ENCODE data around the gene GYPC. TPM values are rescaled to one million over a fixed set of nuclear protein-coding genes. Genes with fewer than 3 reads are reported as not detected.
"Not testable (repeated sequence)": the region's sequence is repeated elsewhere in the genome, so short reads cannot be mapped to it uniquely, and the experiment has no call there.

The GYPC gene
- total RNA-seq, 1 donor = 161 TPM

GRCh38 chr2:126707191-126707590 is 51.2 kb downstream of the GYPC start:
- H3K4me3 ChIP-seq (ENCODE audit: low read depth, low read length) = no peak overlapping the region

GRCh38 chr2:126707941-126708340 is 52.0 kb downstream of the GYPC start:
- TF ChIP-seq CTCF (IDR thresholded peaks at IDR 0.05; ENCODE audit: insufficient read depth, low read depth, low read length) = no peak
- no peak for DNase-seq (ENCODE audit: low read depth)
- no peak overlapping the region for H3K4me3 ChIP-seq (ENCODE audit: low read depth, low read length)

More at GRCh38 chr2:126707191-126707590, 51.2 kb downstream of the GYPC start:
- no peak for DNase-seq (ENCODE audit: low read depth)
- no peak for TF ChIP-seq CTCF (IDR thresholded peaks at IDR 0.05; ENCODE audit: insufficient read depth, low read depth, low read length)

- no peak for DNase-seq (ENCODE audit: low read depth)
Measured at GRCh38 chr2:126714191-126714965, 58.4 kb downstream of the GYPC start.

GRCh38 chr2:126715111-126715510 is 59.2 kb downstream of the GYPC start:
- no peak for DNase-seq (ENCODE audit: low read depth)
- TF ChIP-seq CTCF (IDR thresholded peaks at IDR 0.05; ENCODE audit: insufficient read depth, low read depth, low read length) = no peak
- no peak overlapping the region for H3K4me3 ChIP-seq (ENCODE audit: low read depth, low read length)

More at GRCh38 chr2:126714191-126714965, 58.4 kb downstream of the GYPC start:
- TF ChIP-seq CTCF (IDR thresholded peaks at IDR 0.05; ENCODE audit: insufficient read depth, low read depth, low read length) = no peak
- H3K4me3 ChIP-seq (ENCODE audit: low read depth, low read length) = no peak overlapping the region

- H3K4me3 ChIP-seq (ENCODE audit: low read depth, low read length) = no peak overlapping the region
- DNase-seq (ENCODE audit: low read depth) = no peak
- TF ChIP-seq CTCF (IDR thresholded peaks at IDR 0.05; ENCODE audit: insufficient read depth, low read depth, low read length) = no peak
Measured at GRCh38 chr2:126715576-126716406, 59.8 kb downstream of the GYPC start.

GRCh38 chr2:126717277-126717676 is 61.3 kb downstream of the GYPC start:
- DNase-seq (ENCODE audit: low read depth); H3K4me3 ChIP-seq (ENCODE audit: low read depth, low read length): not testable (repeated sequence)

GRCh38 chr2:126717928-126718327 is 62.0 kb downstream of the GYPC start:
- DNase-seq (ENCODE audit: low read depth) = no peak
- TF ChIP-seq CTCF (IDR thresholded peaks at IDR 0.05; ENCODE audit: insufficient read depth, low read depth, low read length) = no peak
- no peak overlapping the region for H3K4me3 ChIP-seq (ENCODE audit: low read depth, low read length)

Measured in fibroblast of villous mesenchyme (primary cell).